Nucleus accumbens (tissue), 56 donors: ENCODE measurements around the gene CACNG3.

Experiments used
- DNase-seq, 56 donors: peaks; one replicate each; lab custom pipeline; 2025; lab: John Stamatoyannopoulos, UW

The CACNG3 gene

GRCh38 chr16:24378999-24379398, 122.9 kb downstream of the CACNG3 start:
- no peak for DNase-seq

GRCh38 chr16:24381470-24382118, 125.5 kb downstream of the CACNG3 start:
- DNase-seq: no peak

GRCh38 chr16:24382762-24383407, 126.8 kb downstream of the CACNG3 start:
- DNase-seq: no peak

- no peak for DNase-seq
These were observed 138.2 kb downstream of the CACNG3 start for GRCh38 chr16:24394341-24394740.

- DNase-seq: peak in 11 of 56 donors; percentile 1 to 42 (median 15)
These were observed 140.5 kb downstream of the CACNG3 start for GRCh38 chr16:24396350-24397271.

- no peak for DNase-seq
These were observed 152.9 kb downstream of the CACNG3 start for GRCh38 chr16:24409045-24409444.
